Activated naive CD8-positive, alpha-beta T cell (primary cell): ENCODE results near the gene GEMIN4.
"Not testable (repeated sequence)": the region's sequence is repeated elsewhere in the genome, so short reads cannot be mapped to it uniquely, and the experiment has no call there.

Experiments
- H3K27ac Mint-ChIP-seq: one replicate; pipeline ENCODE4 v1.8.0; 2021; ENCODE audit warnings: mixed read lengths
- H3K27me3 Mint-ChIP-seq: one replicate; pipeline ENCODE4 v1.8.0; 2021; ENCODE audit warnings: mixed read lengths
- H3K36me3 Mint-ChIP-seq: one replicate; pipeline ENCODE4 v1.8.0; 2021; ENCODE audit warnings: mixed read lengths
- H3K4me1 Mint-ChIP-seq: one replicate; pipeline ENCODE4 v1.8.0; 2021; ENCODE audit warnings: low read depth, mixed read lengths
- H3K4me3 Mint-ChIP-seq: one replicate; pipeline ENCODE4 v1.8.0; 2021; ENCODE audit warnings: mild to moderate bottlenecking, mixed read lengths
- H3K9me3 Mint-ChIP-seq: one replicate; pipeline ENCODE4 v1.8.0; 2021; ENCODE audit warnings: low read depth, mixed read lengths

GEMIN4 gene

DNA sequence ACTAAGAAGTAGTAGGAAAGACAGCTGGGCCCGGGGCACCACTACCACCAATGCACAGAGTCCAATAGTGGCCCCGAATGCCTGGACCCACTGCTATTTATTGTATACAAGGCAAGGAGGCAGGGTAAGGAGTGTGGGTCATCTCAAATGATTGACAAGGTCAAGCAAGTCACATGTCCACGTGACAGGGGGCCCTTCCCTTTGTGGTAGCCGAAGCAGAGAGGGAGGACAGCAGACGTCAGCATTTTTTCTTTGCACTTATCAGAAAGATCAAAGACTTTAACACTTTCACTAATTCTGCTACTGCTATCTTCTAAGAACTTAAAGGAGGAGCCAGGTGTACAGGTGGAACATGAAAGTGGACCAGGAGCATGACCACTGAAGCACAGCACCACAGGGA lies 43.9 kb downstream of the GEMIN4 start:
- Mint-ChIP-seq H3K4me1 (peaks cover 37% of the 10 kb centered on the region), H3K36me3 (peaks cover 7% of the 10 kb centered on the region), H3K27ac (no peak overlapping the region), H3K9me3 (no peaks in the 10 kb centered on the region), H3K27me3 (no peaks in the 10 kb centered on the region), H3K4me3 (no peak overlapping the region)

DNA sequence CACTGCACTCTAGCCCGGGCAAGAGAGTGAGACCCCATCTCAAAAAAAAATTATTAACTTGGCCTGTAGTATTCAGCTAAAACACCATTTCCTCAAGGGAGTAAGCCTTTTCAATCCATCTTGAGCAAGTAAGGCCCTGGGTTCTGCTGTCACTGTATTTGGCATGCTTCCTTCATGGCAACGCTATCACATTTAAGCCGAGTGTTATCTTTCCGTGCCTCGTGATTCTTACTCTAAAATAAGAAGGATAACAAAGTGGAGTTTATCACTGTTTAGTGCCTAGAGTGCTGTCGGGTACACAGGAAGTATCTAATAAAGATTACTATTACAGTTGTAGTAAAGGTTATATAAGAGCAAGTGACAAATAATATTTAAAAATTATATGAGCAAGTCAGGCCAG lies 46.2 kb downstream of the GEMIN4 start:
- Mint-ChIP-seq H3K4me3 (no peak overlapping the region), H3K27ac (no peak overlapping the region), H3K27me3 (no peaks in the 10 kb centered on the region), H3K4me1 (peaks cover 24% of the 10 kb centered on the region), H3K9me3 (no peaks in the 10 kb centered on the region), H3K36me3 (peaks cover 7% of the 10 kb centered on the region)

DNA sequence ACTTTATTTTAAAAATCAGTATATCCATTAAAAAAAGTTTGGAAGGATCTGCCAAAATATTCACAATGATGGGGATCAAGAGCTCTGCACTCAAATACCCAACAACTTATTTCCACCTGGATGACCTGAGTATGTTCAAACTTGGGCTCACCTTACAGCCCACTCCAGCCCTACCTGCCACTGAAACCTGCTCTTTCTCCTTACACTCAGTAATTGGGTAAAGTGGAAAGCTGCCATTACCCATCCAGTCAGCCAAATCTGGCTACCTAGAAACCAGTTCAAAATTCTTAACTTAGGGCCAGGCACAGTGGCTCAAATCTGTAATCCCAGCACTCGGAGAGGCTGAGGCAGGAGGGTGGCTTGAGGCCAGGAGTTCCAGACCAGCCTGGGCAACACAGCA lies 47.1 kb downstream of the GEMIN4 start:
- H3K4me3 Mint-ChIP-seq: no peak overlapping the region
- peaks cover 22% of the 10 kb centered on the region for H3K4me1 Mint-ChIP-seq

DNA sequence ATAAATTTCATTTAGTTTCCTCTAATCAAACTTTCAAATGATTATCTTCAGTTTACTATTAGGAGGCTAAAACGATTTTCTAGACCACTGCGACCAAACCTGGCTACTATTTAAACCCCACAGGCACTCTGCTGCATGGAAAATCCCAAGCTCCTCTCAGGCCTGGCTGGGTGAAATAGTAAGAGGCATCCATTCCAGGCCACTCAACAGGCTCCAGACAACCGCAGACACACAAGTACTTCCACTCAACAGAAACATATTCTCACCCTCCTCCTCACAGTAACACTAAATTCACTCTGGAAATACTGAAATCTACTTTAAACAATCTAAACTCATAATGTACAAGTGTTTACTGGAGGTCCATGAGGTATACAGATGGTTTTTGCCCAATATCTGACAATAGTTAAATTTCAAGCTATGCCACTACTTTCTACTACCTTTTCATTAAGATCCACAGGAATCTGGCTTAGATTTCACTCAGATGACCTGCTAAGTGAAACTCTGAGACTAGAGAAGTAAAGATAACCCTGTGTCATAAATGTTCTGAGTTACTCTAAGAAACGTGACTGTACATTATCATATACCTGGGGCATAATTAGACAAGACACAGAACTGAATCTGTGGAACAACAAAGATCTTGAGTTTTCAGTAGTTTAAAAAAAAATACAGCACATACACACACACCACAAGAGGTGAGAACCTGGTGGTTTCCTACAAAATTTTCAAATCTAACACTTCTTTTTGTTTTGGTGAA lies 47.8 kb downstream of the GEMIN4 start:
- Mint-ChIP-seq H3K27ac (no peak overlapping the region), H3K27me3 (no peaks in the 10 kb centered on the region), H3K4me3 (no peak overlapping the region), H3K4me1 (peaks cover 22% of the 10 kb centered on the region), H3K36me3 (peaks cover 6% of the 10 kb centered on the region), H3K9me3 (no peaks in the 10 kb centered on the region)

More for the DNA sequence above, 47.1 kb downstream of the GEMIN4 start:
- Mint-ChIP-seq H3K36me3 (peaks cover 7% of the 10 kb centered on the region), H3K27ac (no peak overlapping the region), H3K27me3 (no peaks in the 10 kb centered on the region), H3K9me3 (no peaks in the 10 kb centered on the region)

DNA sequence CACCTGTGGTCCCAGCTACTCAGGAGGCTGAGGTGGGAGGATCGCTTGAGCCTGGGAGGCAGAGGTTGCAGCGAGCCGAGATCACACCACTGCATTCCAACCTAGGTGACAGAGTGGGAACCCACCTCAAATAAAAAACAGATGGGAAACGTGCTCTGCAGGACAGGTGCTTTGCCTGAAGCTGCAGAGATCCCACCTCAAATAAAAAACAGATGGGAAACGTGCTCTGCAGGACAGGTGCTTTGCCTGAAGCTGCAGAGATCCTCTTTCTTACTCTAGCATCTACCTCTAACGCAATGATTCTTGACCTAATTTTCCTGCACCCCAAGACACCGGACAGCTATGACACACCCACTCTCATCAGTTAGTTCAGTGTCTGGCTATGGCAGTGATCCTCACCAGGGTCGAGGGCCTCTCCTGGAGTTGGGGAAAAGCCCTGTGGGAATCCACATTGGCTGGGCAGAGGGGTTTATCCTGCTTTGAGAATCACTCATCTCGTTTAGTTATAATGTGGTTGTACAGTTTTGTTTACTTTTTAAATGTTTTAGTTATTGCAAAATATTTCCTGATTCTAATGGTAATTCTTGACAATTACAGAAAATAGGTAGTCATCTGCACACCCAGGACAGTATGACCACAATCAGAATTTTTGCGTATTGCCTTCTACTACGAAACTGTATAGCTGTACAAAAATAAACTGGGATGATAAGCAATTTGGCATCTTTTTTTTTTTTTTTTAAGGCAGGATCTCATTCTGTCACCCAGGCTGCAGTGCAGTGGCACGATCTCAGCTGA lies 48.8 kb downstream of the GEMIN4 start:
- peaks cover 2% of the 10 kb centered on the region for H3K36me3 Mint-ChIP-seq
- peaks cover 16% of the 10 kb centered on the region for H3K4me1 Mint-ChIP-seq
- H3K27ac Mint-ChIP-seq: no peak overlapping the region
- H3K9me3 Mint-ChIP-seq: no peaks in the 10 kb centered on the region
- no peak overlapping the region for H3K4me3 Mint-ChIP-seq
- H3K27me3 Mint-ChIP-seq: no peaks in the 10 kb centered on the region

DNA sequence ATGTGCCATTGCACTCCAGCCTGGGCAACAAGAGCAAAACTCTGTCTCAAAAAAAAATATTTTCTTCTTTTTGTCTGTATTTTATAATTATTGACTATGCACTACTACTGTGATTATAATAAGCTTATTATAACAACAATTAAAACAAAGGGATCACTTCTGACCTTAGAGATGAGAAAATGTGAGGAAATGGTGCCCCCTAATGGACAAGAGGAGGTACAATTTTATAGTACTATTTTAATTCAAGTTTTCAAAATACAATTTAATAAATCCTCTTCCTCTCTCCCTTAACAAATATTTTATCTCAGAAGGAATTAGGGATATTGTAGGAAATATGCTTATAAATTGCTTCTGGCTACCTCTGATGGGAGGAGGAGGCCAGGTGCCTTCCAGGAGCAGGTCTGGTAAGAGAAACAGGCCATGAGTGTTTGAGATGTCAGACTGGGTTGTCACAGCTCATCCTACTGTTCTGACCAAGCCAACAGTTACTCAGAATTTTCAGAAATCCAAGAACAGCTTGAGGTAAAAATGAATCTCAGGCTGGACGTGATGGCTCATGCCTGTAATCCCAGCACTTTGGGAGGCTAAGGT lies 51.5 kb downstream of the GEMIN4 start:
- no peaks in the 10 kb centered on the region for H3K27me3 Mint-ChIP-seq
- H3K4me1 Mint-ChIP-seq: peaks cover 6% of the 10 kb centered on the region
- no peak overlapping the region for H3K27ac Mint-ChIP-seq
- no peaks in the 10 kb centered on the region for H3K9me3 Mint-ChIP-seq
- H3K36me3 Mint-ChIP-seq: peaks cover 5% of the 10 kb centered on the region
- H3K4me3 Mint-ChIP-seq: no peak overlapping the region

DNA sequence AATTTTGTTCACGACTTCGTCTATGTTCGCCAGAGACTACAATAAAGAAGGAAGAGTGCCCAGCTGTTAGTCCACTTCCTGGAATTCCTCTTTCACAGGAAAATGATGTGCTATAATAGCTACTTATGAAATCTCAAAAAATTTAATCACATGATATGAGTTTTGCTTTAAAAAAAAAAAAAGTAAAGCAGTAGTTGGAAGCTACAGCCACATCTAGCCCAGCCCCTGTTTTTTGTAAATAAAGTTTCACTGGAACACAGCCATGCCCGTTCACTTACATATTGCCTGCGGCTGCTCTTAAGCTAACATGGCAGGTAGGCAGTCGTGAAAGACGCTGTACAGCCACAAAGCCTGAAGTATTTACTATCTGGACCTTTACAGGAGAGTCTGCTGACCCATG lies 52.7 kb downstream of the GEMIN4 start:
- Mint-ChIP-seq H3K4me3 (no peak overlapping the region), H3K36me3 (peaks cover 7% of the 10 kb centered on the region), H3K9me3 (no peaks in the 10 kb centered on the region), H3K4me1 (peaks cover under 1% of the 10 kb centered on the region), H3K27ac (no peak overlapping the region), H3K27me3 (no peaks in the 10 kb centered on the region)

DNA sequence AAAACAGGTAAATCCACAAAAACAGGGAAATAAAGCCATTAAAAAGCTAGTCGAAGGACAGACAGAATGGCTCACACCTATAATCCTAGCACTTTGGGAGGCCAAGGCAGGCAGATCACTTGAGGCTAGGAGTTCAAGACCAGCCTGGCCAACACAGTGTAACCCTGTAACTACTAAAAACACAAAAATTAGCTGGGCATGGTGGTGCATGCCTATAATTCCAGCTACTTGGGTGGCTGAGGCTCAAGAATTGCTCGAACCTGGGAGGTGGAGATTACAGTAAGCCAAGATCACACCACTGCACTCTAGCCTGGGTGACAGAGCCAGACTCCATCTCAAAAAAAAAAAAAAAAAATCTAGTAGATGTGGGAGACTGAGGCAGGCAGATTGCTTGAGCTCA lies 54.0 kb downstream of the GEMIN4 start:
- not testable (repeated sequence) for H3K4me3 Mint-ChIP-seq, H3K9me3 Mint-ChIP-seq, H3K27ac Mint-ChIP-seq, H3K4me1 Mint-ChIP-seq, H3K36me3 Mint-ChIP-seq, H3K27me3 Mint-ChIP-seq

DNA sequence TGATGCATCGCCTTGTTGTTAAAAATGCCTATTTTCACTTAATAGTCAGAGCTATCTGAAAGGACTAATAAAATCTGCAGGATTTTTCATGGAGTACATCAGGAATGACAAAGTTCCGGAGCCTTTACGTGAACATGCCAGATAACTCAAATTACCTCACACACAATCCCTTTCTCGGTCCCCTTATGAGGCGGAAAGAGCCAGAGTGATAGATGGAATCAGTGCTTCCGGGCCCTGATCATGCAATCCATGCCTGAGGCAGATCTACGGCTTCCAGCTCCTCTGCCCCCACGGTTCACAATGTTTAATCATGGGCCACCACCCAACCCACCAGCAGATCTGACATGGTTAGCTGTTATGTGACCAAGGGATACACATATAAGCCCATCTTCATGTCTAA lies 54.4 kb downstream of the GEMIN4 start:
- H3K36me3 Mint-ChIP-seq: peaks cover 7% of the 10 kb centered on the region
- no peak overlapping the region for H3K4me3 Mint-ChIP-seq
- no peaks in the 10 kb centered on the region for H3K27me3 Mint-ChIP-seq
- no peak overlapping the region for H3K27ac Mint-ChIP-seq
- no peaks in the 10 kb centered on the region for H3K9me3 Mint-ChIP-seq
- no peaks in the 10 kb centered on the region for H3K4me1 Mint-ChIP-seq

DNA sequence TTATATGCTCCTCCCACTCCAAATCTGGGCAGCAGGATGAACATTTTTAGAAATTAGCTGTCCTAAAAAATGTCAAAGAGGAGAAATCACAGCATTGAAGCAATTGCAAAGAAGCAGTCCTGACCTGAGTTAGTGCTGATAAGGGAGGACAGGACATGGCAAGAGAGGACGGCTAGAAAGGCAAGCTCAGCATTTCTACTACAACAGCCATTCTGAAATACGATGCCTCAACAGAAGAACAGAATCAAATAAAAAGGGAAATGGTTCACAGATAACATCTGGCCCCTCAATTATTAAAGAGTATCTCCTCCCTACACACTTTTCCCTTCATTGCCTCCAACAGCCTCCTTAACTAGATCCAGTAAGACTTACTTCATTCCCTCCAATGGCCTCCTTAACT lies 55.7 kb downstream of the GEMIN4 start:
- no peaks in the 10 kb centered on the region for H3K9me3 Mint-ChIP-seq
- no peak overlapping the region for H3K4me3 Mint-ChIP-seq
- H3K36me3 Mint-ChIP-seq: peaks cover 7% of the 10 kb centered on the region
- H3K27ac Mint-ChIP-seq: no peak overlapping the region
- no peaks in the 10 kb centered on the region for H3K4me1 Mint-ChIP-seq
- no peaks in the 10 kb centered on the region for H3K27me3 Mint-ChIP-seq
